Mesenteric fat pad (tissue), 1 donor: Measurements from ENCODE around the gene ATF7IP2. TPM values are rescaled to one million over a fixed set of nuclear protein-coding genes. Genes with fewer than 3 reads are reported as not detected.

Experiments
- DNase-seq: peaks from one replicate; pipeline ENCODE4 v3.0.0-alpha.2; 2020; ENCODE audit warnings: low spot score
- total RNA-seq: library from RNA; stranded (reverse); fragmentation: NEBNext Ultra II Directional; extraction: Animal tissue kit (Norgen Biotek cat#: 25700); gene quantifications from one replicate; pipeline ENCODE4 v1.2.1, GENCODE V29; 2021
- donor health status: DM: yes; HTN: yes; CAD: no.

Gene ATF7IP2
- total RNA-seq, 1 donor from 2014 or later, result 7.4 TPM

GRCh38 chr16:10509534-10510025 lies 123.7 kb downstream of the ATF7IP2 start:
- no peak for DNase-seq

- DNase-seq, result no peak
Measured at GRCh38 chr16:10510279-10510678, 124.4 kb downstream of the ATF7IP2 start.

GRCh38 chr16:10511829-10512228 lies 126.0 kb downstream of the ATF7IP2 start:
- no peak for DNase-seq

- DNase-seq, result no peak
Measured at GRCh38 chr16:10514369-10515055, 128.7 kb downstream of the ATF7IP2 start.

- DNase-seq, result peak; percentile 30
Measured at GRCh38 chr16:10517868-10518267, 132.0 kb downstream of the ATF7IP2 start.

GRCh38 chr16:10518479-10519041 lies 132.7 kb downstream of the ATF7IP2 start:
- no peak for DNase-seq

GRCh38 chr16:10519297-10519696 lies 133.4 kb downstream of the ATF7IP2 start:
- DNase-seq, result no peak

- DNase-seq, result peak; percentile 4
Measured at GRCh38 chr16:10519929-10520868, 134.3 kb downstream of the ATF7IP2 start.

GRCh38 chr16:10520869-10521578 lies 135.2 kb downstream of the ATF7IP2 start:
- no peak for DNase-seq

GRCh38 chr16:10521681-10522274 lies 135.9 kb downstream of the ATF7IP2 start:
- DNase-seq, result no peak

GRCh38 chr16:10522966-10523365 lies 137.1 kb downstream of the ATF7IP2 start:
- no peak for DNase-seq

GRCh38 chr16:10525214-10525825 lies 139.5 kb downstream of the ATF7IP2 start:
- DNase-seq, result no peak

GRCh38 chr16:10526962-10527361 lies 141.1 kb downstream of the ATF7IP2 start:
- no peak for DNase-seq

- no peak for DNase-seq
Measured at GRCh38 chr16:10528635-10529034, 142.8 kb downstream of the ATF7IP2 start.

- no peak for DNase-seq
Measured at GRCh38 chr16:10529895-10530669, 144.2 kb downstream of the ATF7IP2 start.

- no peak for DNase-seq
Measured at GRCh38 chr16:10530685-10531084, 144.8 kb downstream of the ATF7IP2 start.

- DNase-seq, result no peak
Measured at GRCh38 chr16:10531582-10531981, 145.7 kb downstream of the ATF7IP2 start.
